GM10248 (cell line): ENCODE measurements around the gene PI4KA.

Experiments
- CTCF ChIA-PET: fragments of 300-600 bp; sonication (Branson Sonifier 250); formaldehyde crosslinking; extraction: SDS; loops from one replicate; lab custom pipeline; 2021; ENCODE audit warnings: antibody characterized with exemption; lab: Yijun Ruan, JAX
- POLR2A ChIA-PET: fragments of 350-650 bp; sonication (Branson Sonifier 250); formaldehyde crosslinking; extraction: SDS; loops from one replicate; lab custom pipeline; 2020; ENCODE audit warnings: antibody characterized with exemption; lab: Yijun Ruan, JAX
- DNase-seq: peaks from one replicate; pipeline ENCODE4 v3.0.0; 2012; ENCODE audit errors: extremely low spot score
- CTCF ChIP-seq: IDR thresholded peaks from 2 replicates; pipeline ENCODE4 v1.5.1; 2012; ENCODE audit warnings: mild to moderate bottlenecking, low read depth; ENCODE audit errors: extremely low read depth, missing control alignments, control extremely low read depth

PI4KA gene

GRCh38 chr22:20858615-20859416 is at the start of gene PI4KA, which contains the start of gene SNAP29:
Gene PI4KA (minus strand): TSS chr22:20858811. CDS start chr22:20858725, 86 bp downstream.
Gene SNAP29 (plus strand): TSS chr22:20859007. CDS start chr22:20859111, 104 bp downstream.
- POLR2A ChIA-PET, result interaction anchor here (0.5 kb wide), 1 partner anchor 143 kb away, joined by 3 read pairs; no protein-coding TSS in a partner anchor
- CTCF ChIA-PET, result interaction anchor here (1.0 to 1.5 kb wide), 2 partner anchors 20 to 27 kb away, joined by 3 to 5 read pairs; no protein-coding TSS in a partner anchor
- peak; percentile 100 for DNase-seq
- no peak for TF ChIP-seq CTCF

DNA sequence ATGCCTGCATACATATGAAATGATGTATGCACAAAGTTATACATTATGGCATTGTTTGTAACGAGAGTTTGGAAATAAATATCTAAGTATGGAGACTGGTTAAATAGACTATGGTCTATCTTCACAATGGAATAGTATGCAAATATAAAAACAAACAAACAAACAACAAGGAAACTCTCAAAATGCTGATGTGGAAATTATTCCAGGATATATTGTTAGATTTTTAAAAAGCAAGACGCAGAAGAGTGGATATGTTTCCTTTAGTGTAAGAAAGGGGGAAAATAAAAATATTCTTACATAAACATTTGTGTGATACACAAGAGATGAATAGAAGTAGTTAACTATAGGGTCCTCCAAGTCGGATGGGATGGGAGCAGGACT is 47.8 kb upstream of the PI4KA start:
- ChIA-PET CTCF (interaction anchor here (1.5 to 1.8 kb wide), 2 partner anchors 17 to 20 kb away, joined by 4 to 6 read pairs; no protein-coding TSS in a partner anchor), POLR2A (no interaction called here)
- DNase-seq, result no peak
- no peak for TF ChIP-seq CTCF

DNA sequence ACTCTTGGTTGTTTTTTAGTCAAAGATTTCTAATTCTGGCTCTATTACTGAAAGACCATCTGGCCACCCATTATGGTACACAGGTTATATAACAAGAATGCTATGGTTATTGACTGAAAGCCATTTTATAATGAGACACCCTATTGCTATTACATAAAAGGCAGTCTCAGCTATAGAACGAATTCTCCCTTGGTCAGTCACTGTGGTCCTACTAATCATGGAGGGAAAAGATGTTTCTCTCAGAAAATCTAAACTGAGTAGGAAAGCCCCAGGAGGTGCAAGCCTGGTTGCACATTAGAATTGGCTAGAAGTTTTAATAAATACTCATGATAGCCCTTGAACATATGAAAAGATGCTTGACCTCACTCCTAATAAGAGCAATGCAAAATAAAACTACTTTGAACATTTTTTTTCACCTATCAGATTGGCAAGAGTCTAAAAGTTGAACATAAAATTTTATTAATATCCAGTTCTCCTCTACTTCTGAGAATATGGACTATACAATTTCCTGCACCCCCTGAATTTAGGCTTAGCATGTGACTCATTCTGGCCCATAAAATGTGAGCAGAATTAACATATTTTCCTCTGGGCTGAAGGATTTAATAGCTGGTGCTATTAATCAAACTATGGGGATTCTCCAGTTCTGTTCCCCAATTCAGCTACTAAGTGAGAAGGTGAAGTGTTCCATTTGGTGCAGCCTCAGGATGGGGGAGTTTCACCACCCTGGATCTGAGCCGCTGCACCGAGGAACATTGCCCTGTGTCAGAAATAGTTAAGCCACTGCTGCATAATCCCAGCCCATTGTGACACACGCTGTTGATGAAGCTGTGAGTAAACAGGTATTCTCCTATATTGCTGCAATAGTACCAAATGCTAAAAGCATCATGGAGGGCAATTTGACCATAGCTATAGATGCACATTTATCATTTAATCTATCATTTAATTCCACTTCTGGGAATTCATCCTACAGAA is 47.1 kb upstream of the PI4KA start:
- no peak for TF ChIP-seq CTCF
- POLR2A ChIA-PET, result no interaction called here
- CTCF ChIA-PET, result interaction anchor here (0.6 to 2.1 kb wide), 4 partner anchors 11 to 28 kb away, joined by 3 to 6 read pairs (median 5); partner anchors contain the start of gene CRKL
- DNase-seq, result no peak

- DNase-seq, result no peak
- POLR2A ChIA-PET, result no interaction called here
- TF ChIP-seq CTCF, result no peak
- CTCF ChIA-PET, result interaction anchor here (1.0 to 2.1 kb wide), 3 partner anchors 12 to 65 kb away, joined by 3 to 8 read pairs (median 6); partner anchors contain the start of gene CRKL
These were observed 46.4 kb upstream of the PI4KA start for GRCh38 chr22:20904980-20905355.

- DNase-seq, result no peak
- CTCF ChIA-PET, result interaction anchor here (1.0 to 2.1 kb wide), 3 partner anchors 13 to 66 kb away, joined by 3 to 8 read pairs (median 6); partner anchors contain the start of gene CRKL
- POLR2A ChIA-PET, result no interaction called here
- no peak for TF ChIP-seq CTCF
These were observed 45.7 kb upstream of the PI4KA start for GRCh38 chr22:20904008-20904979.
